Chondrocyte (in vitro differentiated cells): ENCODE measurements around the gene ZNF397. TPM values are rescaled to one million over a fixed set of nuclear protein-coding genes. Genes with fewer than 3 reads are reported as not detected.
A peak's percentile ranks its signal among the peaks of the same experiment; 100 is the strongest.
"Not testable (repeated sequence)": the region's sequence is repeated elsewhere in the genome, so short reads cannot be mapped to it uniquely, and the experiment has no call there.

Source experiments
- DNase-seq: peaks from one replicate; pipeline ENCODE4 v3.0.0; 2021; ENCODE audit warnings: mixed read lengths, low spot score
- H3K27ac Mint-ChIP-seq: one replicate; pipeline ENCODE4 v1.8.0; 2021; ENCODE audit warnings: mild to moderate bottlenecking, moderate library complexity, mixed read lengths; ENCODE audit not compliant: unreplicated experiment
- H3K27me3 Mint-ChIP-seq: 2 replicates; pipeline ENCODE4 v1.8.0; 2021; ENCODE audit warnings: low read depth, mixed read lengths
- H3K36me3 Mint-ChIP-seq: 2 replicates; pipeline ENCODE4 v1.8.0; 2021; ENCODE audit warnings: low read depth, mixed read lengths
- H3K4me1 Mint-ChIP-seq: 2 replicates; pipeline ENCODE4 v1.8.0; 2021; ENCODE audit warnings: low read depth, mild to moderate bottlenecking, mixed read lengths
- H3K4me3 Mint-ChIP-seq: one replicate; pipeline ENCODE4 v1.8.0; 2021; ENCODE audit warnings: mild to moderate bottlenecking, moderate library complexity, mixed read lengths; ENCODE audit not compliant: unreplicated experiment
- H3K9me3 Mint-ChIP-seq: 2 replicates; pipeline ENCODE4 v1.8.0; 2021; ENCODE audit warnings: low read depth, mixed read lengths
- total RNA-seq: library from RNA; stranded (reverse); gene quantifications from 3 replicates; pipeline ENCODE4 v1.2.1, GENCODE V29; 2021
- TF ChIP-seq, protein P1 (sequence below): fragments of 200-600 bp; sonication (generic); IDR thresholded peaks from 2 replicates; pipeline ENCODE4 v1.5.0; 2021; ENCODE audit warnings: antibody characterized with exemption, mild to moderate bottlenecking, moderate library complexity

ZNF397 gene
- total RNA-seq, 1 donor from 2014 or later: 12.1 TPM

DNA sequence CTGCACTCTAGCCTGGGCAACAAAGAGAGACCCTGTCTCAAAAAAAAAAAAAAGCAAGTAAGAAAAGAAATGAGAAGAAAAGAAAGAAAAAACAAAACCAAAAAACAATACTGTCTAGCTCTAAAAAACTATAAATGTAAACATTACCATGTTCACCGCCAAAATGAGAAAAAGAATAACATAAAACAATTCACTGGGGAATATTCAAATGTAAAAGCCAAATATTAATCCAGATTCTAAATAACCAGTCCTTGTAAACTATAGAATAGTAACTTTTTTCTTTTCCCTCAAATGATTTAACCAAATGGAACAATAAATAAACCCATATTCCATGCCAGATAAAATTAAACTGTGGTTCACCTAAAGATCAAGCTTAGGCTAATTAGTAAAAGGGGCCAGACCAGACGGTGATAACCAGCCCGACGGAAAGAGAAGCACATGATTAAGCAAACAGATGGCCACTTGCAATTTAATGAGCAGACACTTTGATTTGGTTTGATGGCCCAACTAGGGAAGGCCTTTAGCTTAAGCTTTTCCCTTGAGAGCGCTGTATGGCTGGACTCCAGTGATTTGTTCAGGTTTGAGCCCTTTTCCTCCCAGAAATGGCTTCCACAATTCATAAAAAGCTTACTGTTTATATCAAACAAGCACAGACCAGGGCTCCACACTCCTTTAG, 39.4 kb upstream of the ZNF397 start:
- H3K4me1 Mint-ChIP-seq: peaks cover 9% of the 10 kb centered on the region
- no peaks in the 10 kb centered on the region for H3K27me3 Mint-ChIP-seq
- DNase-seq: no peak
- peaks cover 9% of the 10 kb centered on the region for H3K36me3 Mint-ChIP-seq
- no peak overlapping the region for H3K4me3 Mint-ChIP-seq
- peaks cover 12% of the 10 kb centered on the region for H3K9me3 Mint-ChIP-seq
- TF ChIP-seq, protein P1, sequence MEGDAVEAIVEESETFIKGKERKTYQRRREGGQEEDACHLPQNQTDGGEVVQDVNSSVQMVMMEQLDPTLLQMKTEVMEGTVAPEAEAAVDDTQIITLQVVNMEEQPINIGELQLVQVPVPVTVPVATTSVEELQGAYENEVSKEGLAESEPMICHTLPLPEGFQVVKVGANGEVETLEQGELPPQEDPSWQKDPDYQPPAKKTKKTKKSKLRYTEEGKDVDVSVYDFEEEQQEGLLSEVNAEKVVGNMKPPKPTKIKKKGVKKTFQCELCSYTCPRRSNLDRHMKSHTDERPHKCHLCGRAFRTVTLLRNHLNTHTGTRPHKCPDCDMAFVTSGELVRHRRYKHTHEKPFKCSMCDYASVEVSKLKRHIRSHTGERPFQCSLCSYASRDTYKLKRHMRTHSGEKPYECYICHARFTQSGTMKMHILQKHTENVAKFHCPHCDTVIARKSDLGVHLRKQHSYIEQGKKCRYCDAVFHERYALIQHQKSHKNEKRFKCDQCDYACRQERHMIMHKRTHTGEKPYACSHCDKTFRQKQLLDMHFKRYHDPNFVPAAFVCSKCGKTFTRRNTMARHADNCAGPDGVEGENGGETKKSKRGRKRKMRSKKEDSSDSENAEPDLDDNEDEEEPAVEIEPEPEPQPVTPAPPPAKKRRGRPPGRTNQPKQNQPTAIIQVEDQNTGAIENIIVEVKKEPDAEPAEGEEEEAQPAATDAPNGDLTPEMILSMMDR: no peak
- peak overlapping the region; percentile 14 for H3K27ac Mint-ChIP-seq

DNA sequence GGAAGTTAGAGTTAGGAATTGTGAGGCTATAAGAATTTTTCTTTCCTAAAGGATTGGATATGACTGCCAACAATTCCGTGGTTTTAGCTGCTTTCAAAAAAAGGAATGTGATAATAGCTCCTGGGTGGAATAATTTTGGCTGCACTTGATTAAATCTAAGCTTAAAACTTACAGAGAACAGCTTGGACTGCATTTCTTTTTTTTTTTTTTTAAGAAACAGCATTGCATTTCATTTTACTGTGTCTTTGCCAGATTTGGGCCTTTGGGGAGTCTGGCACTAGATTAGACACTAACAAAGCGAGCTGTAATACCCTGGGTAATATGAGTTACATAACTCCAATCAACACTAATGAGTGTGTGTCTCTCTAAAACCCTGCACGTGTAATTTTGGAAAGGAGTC, 37.8 kb upstream of the ZNF397 start:
- TF ChIP-seq, protein P1: no peak
- H3K4me3 Mint-ChIP-seq: no peak overlapping the region
- H3K9me3 Mint-ChIP-seq: peaks cover 12% of the 10 kb centered on the region
- H3K4me1 Mint-ChIP-seq: peaks cover 9% of the 10 kb centered on the region
- no peak for DNase-seq
- peak overlapping the region; percentile 33 for H3K27ac Mint-ChIP-seq
- H3K36me3 Mint-ChIP-seq: peaks cover 9% of the 10 kb centered on the region
- no peaks in the 10 kb centered on the region for H3K27me3 Mint-ChIP-seq

DNA sequence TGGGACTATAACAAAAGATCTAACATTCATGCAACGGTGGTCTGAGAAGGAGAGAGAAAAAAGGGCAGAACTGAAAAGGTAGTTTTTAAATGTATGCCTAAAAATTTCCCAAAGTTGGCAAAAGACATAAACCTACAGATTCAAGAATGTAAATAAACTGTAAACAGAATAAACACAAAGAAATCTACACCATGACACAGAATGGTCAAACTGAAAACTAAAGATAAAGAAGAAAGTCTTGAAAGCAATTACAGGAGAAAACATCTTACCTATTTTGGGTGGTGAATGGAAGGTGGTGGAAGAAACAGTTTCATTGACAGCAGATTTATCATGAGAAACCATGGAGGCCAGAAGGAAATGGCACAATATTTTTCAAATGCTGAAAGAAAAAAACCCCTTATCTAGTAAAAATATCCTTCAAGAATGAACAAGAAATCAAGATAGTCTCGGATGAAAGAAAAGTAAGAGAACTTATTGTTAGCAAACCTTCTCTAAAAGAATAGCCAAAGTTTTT, 35.6 kb upstream of the ZNF397 start:
- TF ChIP-seq, protein P1: no peak
- peaks cover 12% of the 10 kb centered on the region for H3K9me3 Mint-ChIP-seq
- H3K4me1 Mint-ChIP-seq: peaks cover 9% of the 10 kb centered on the region
- no peak overlapping the region for H3K27ac Mint-ChIP-seq
- H3K36me3 Mint-ChIP-seq: peaks cover 9% of the 10 kb centered on the region
- no peak for DNase-seq
- H3K4me3 Mint-ChIP-seq: no peak overlapping the region
- H3K27me3 Mint-ChIP-seq: no peaks in the 10 kb centered on the region

DNA sequence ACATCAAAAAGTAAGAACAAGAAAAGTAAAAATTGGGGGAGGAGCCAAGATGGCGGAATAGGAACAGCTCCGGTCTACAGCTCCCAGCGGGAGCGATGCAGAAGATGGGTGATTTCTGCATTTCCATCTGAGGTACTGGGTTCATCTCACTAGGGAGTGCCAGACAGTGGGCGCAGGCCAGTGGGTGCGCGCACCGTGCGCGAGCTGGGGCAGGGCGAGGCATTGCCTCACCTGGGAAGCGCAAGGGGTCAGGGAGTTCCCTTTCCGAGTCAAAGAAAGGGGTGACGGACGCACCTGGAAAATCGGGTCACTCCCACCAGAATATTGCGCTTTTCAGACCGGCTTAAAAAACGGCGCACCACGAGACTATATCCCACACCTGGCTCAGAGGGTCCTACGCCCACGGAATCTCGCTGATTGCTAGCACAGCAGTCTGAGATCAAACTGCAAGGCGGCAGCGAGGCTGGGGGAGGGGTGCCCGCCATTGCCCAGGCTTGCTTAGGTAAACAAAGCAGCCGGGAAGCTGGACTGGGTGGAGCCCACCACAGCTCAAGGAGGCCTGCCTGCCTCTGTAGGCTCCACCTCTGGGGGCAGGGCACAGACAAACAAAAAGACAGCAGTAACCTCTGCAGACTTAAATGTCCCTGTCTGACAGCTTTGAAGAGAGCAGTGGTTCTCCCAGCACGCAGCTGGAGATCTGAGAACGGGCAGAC, 34.9 kb upstream of the ZNF397 start:
- H3K4me3 Mint-ChIP-seq, DNase-seq, H3K27me3 Mint-ChIP-seq: not testable (repeated sequence)

DNA sequence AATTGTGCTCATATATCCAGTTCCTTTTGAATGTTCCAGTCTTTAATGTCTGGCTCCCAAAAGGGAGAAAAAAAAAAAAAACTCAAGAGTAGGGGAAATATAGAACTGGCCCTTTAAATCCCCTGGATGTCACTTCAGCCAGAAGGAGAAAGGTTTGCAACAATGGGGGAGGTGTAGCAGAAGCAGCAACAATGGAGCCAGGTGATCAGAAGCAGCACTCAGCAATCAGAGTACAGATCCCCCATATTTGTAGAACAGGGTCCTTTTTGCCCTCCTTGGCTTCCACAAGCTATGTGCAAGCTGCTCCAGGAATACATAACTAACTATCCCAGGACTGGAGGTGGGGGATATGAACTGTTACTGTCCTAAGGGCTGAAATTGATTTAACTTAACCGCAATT, 25.8 kb upstream of the ZNF397 start:
- H3K9me3 Mint-ChIP-seq: peaks cover 3% of the 10 kb centered on the region
- no peak overlapping the region for H3K4me3 Mint-ChIP-seq
- H3K4me1 Mint-ChIP-seq: no peaks in the 10 kb centered on the region
- H3K36me3 Mint-ChIP-seq: peaks cover 2% of the 10 kb centered on the region
- TF ChIP-seq, protein P1: no peak
- H3K27me3 Mint-ChIP-seq: peaks cover 13% of the 10 kb centered on the region
- no peak overlapping the region for H3K27ac Mint-ChIP-seq
- no peak for DNase-seq

More for the DNA sequence above, 34.9 kb upstream of the ZNF397 start:
- H3K36me3 Mint-ChIP-seq, H3K27ac Mint-ChIP-seq, H3K4me1 Mint-ChIP-seq: not testable (repeated sequence)
- H3K9me3 Mint-ChIP-seq: peaks cover 12% of the 10 kb centered on the region

DNA sequence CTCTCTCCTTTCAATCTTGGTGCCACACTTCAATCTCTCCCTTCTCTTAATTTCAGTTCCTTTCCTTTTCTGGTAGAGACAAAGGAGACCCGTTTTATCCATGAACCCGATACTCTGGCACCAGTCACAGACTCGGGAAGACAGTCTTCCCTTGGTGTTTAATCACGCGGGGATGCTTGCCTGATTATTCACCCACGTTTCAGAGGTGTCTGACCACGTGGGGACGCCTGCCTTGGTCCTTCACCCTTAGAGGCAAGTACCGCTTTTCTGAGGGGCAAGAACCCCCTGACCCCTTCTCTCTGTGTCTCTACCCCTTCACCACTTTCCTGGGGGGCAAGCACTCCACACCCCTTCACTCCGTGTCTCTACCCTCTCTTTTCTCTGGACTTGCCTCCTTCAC, 24.2 kb upstream of the ZNF397 start:
- not testable (repeated sequence) for H3K4me3 Mint-ChIP-seq, H3K36me3 Mint-ChIP-seq

DNA sequence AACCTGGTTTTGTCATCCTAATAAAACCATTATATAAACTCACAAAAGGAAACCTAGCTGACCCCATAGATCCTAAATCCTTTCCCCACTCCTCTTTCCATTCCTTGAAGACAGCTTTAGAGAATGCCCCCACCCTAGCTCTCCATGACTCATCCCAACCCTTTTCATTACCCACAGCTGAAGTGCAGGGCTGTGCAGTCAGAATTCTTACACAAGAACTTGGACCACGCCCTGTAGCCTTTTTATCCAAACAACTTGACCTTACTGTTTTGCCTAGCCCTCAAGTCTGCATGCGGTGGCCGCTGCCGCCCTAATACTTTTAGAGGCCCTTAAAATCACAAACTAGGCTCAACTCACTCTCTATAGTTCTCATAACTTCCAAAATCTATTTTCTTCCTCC, 21.5 kb upstream of the ZNF397 start:
- H3K9me3 Mint-ChIP-seq, H3K4me1 Mint-ChIP-seq, DNase-seq, H3K36me3 Mint-ChIP-seq, H3K4me3 Mint-ChIP-seq, H3K27ac Mint-ChIP-seq: not testable (repeated sequence)
- H3K27me3 Mint-ChIP-seq: peaks cover 13% of the 10 kb centered on the region

More for the DNA sequence above, 24.2 kb upstream of the ZNF397 start:
- not testable (repeated sequence) for H3K27ac Mint-ChIP-seq, H3K4me1 Mint-ChIP-seq, H3K9me3 Mint-ChIP-seq, DNase-seq
- H3K27me3 Mint-ChIP-seq: peaks cover 13% of the 10 kb centered on the region
